ENCODE data around the gene MXRA7.

GRCh38 chr17:76718516-76718915 lies 7.8 kb upstream of the MXRA7 start:
- no peak for TF ChIP-seq POLR2A (IDR thresholded peaks at IDR 0.05)
- no peak for TF ChIP-seq CTCF (IDR thresholded peaks at IDR 0.05)
- no peak for TF ChIP-seq POLR2AphosphoS5 (IDR thresholded peaks at IDR 0.05)
